ENCODE data around the gene SYTL2. TPM values are rescaled to one million over a fixed set of nuclear protein-coding genes. Genes with fewer than 3 reads are reported as not detected.
A peak's percentile ranks its signal among the peaks of the same experiment; 100 is the strongest.

The SYTL2 gene
- total RNA-seq, 1 donor from 2014 or later, result 25.1 TPM

- Mint-ChIP-seq H3K4me1 (ENCODE audit: low read depth) (peaks cover 49% of the 10 kb centered on the region), H3K4me3 (ENCODE audit: unreplicated experiment) (no peak overlapping the region), H3K36me3 (ENCODE audit: low read depth) (no peaks in the 10 kb centered on the region), H3K9me3 (ENCODE audit: low read depth) (no peaks in the 10 kb centered on the region), H3K27me3 (ENCODE audit: low read depth) (no peaks in the 10 kb centered on the region), H3K27ac (ENCODE audit: unreplicated experiment) (peak overlapping the region; percentile 58)
- peak; percentile 76 for TF ChIP-seq CTCF (IDR thresholded peaks at IDR 0.05)
- no peak for DNase-seq (ENCODE audit: low spot score)
These were observed 15.3 kb upstream of the SYTL2 start for GRCh38 chr11:85826116-85826855.

- H3K36me3 Mint-ChIP-seq (ENCODE audit: low read depth), result no peaks in the 10 kb centered on the region
- H3K4me1 Mint-ChIP-seq (ENCODE audit: low read depth), result peaks cover 52% of the 10 kb centered on the region
- no peak overlapping the region for H3K27ac Mint-ChIP-seq (ENCODE audit: unreplicated experiment)
- TF ChIP-seq CTCF (IDR thresholded peaks at IDR 0.05), result no peak
- DNase-seq (ENCODE audit: low spot score), result no peak
- H3K9me3 Mint-ChIP-seq (ENCODE audit: low read depth), result no peaks in the 10 kb centered on the region
- no peaks in the 10 kb centered on the region for H3K27me3 Mint-ChIP-seq (ENCODE audit: low read depth)
- H3K4me3 Mint-ChIP-seq (ENCODE audit: unreplicated experiment), result no peak overlapping the region
These were observed 14.7 kb upstream of the SYTL2 start for GRCh38 chr11:85825616-85826015.

- no peaks in the 10 kb centered on the region for H3K27me3 Mint-ChIP-seq (ENCODE audit: low read depth)
- TF ChIP-seq CTCF (IDR thresholded peaks at IDR 0.05), result no peak
- peak overlapping the region; percentile 28 for H3K27ac Mint-ChIP-seq (ENCODE audit: unreplicated experiment)
- no peaks in the 10 kb centered on the region for H3K36me3 Mint-ChIP-seq (ENCODE audit: low read depth)
- DNase-seq (ENCODE audit: low spot score), result no peak
- peaks cover 52% of the 10 kb centered on the region for H3K4me1 Mint-ChIP-seq (ENCODE audit: low read depth)
- H3K4me3 Mint-ChIP-seq (ENCODE audit: unreplicated experiment), result no peak overlapping the region
- no peaks in the 10 kb centered on the region for H3K9me3 Mint-ChIP-seq (ENCODE audit: low read depth)
These were observed 12.9 kb upstream of the SYTL2 start for GRCh38 chr11:85823816-85824215.

GRCh38 chr11:85822814-85823213, 11.9 kb upstream of the SYTL2 start:
- Mint-ChIP-seq H3K27ac (ENCODE audit: unreplicated experiment) (no peak overlapping the region), H3K4me3 (ENCODE audit: unreplicated experiment) (no peak overlapping the region), H3K4me1 (ENCODE audit: low read depth) (peaks cover 43% of the 10 kb centered on the region), H3K36me3 (ENCODE audit: low read depth) (no peaks in the 10 kb centered on the region), H3K27me3 (ENCODE audit: low read depth) (no peaks in the 10 kb centered on the region), H3K9me3 (ENCODE audit: low read depth) (no peaks in the 10 kb centered on the region)
- DNase-seq (ENCODE audit: low spot score), result no peak
- TF ChIP-seq CTCF (IDR thresholded peaks at IDR 0.05), result no peak

- Mint-ChIP-seq H3K4me3 (ENCODE audit: unreplicated experiment) (no peak overlapping the region), H3K4me1 (ENCODE audit: low read depth) (peaks cover 34% of the 10 kb centered on the region), H3K36me3 (ENCODE audit: low read depth) (no peaks in the 10 kb centered on the region), H3K27ac (ENCODE audit: unreplicated experiment) (peak overlapping the region; percentile 55), H3K9me3 (ENCODE audit: low read depth) (no peaks in the 10 kb centered on the region), H3K27me3 (ENCODE audit: low read depth) (no peaks in the 10 kb centered on the region)
- no peak for DNase-seq (ENCODE audit: low spot score)
- no peak for TF ChIP-seq CTCF (IDR thresholded peaks at IDR 0.05)
These were observed 10.7 kb upstream of the SYTL2 start for GRCh38 chr11:85821636-85822035.
